Astrocyte (in vitro differentiated cells and primary cell): ENCODE data around the gene RAET1L. TPM values are rescaled to one million over a fixed set of nuclear protein-coding genes. Genes with fewer than 3 reads are reported as not detected.

Source experiments
- DNase-seq: peaks from one replicate; pipeline ENCODE4 v3.0.0-alpha.2; 2010; ENCODE audit warnings: low read depth
- FAIRE-seq: peaks from 2 replicates; lab custom pipeline; 2011; peaks lifted over from hg19 to GRCh38; lab: Jason Lieb, UNC
- H2AFZ ChIP-seq: 2 replicates; pipeline ENCODE4 v1.6.0; 2012; ENCODE audit warnings: low read depth, low read length, inconsistent platforms
- H3K27ac ChIP-seq: 2 replicates; pipeline ENCODE4 v1.5.1; 2011; ENCODE audit warnings: low read depth, low read length, inconsistent platforms
- H3K27me3 ChIP-seq: 2 replicates; pipeline ENCODE4 v1.6.0; 2011; ENCODE audit warnings: low read length, inconsistent platforms; ENCODE audit not compliant: insufficient read depth
- H3K36me3 ChIP-seq: 2 replicates; pipeline ENCODE4 v1.5.1; 2011; ENCODE audit warnings: low read length, inconsistent platforms; ENCODE audit not compliant: insufficient read depth
- H3K4me1 ChIP-seq: 2 replicates; pipeline ENCODE4 v1.5.1; 2011; ENCODE audit warnings: low read length, inconsistent platforms; ENCODE audit not compliant: insufficient read depth
- H3K4me2 ChIP-seq: 2 replicates; pipeline ENCODE4 v1.6.0; 2012; ENCODE audit warnings: low read length, inconsistent platforms
- H3K4me3 ChIP-seq: 2 replicates; pipeline ENCODE4 v1.5.1; 2011; ENCODE audit warnings: low read depth, mild to moderate bottlenecking, low read length, inconsistent platforms; ENCODE audit not compliant: insufficient read depth
- H3K79me2 ChIP-seq: 2 replicates; pipeline ENCODE4 v1.6.0; 2012; ENCODE audit warnings: mild to moderate bottlenecking, low read length, inconsistent platforms; ENCODE audit not compliant: insufficient read depth
- H3K9ac ChIP-seq: 2 replicates; pipeline ENCODE4 v1.6.0; 2012; ENCODE audit warnings: mild to moderate bottlenecking, low read length, inconsistent platforms
- H3K9me3 ChIP-seq: 2 replicates; pipeline ENCODE4 v1.5.1; 2012; ENCODE audit warnings: low read depth, mild to moderate bottlenecking, low read length, inconsistent platforms; ENCODE audit not compliant: insufficient read depth
- H4K20me1 ChIP-seq: 2 replicates; pipeline ENCODE4 v1.6.0; 2012; ENCODE audit warnings: low read length, inconsistent platforms; ENCODE audit not compliant: insufficient read depth
- H3K27ac Mint-ChIP-seq: one replicate; pipeline ENCODE4 v1.8.0; 2021; ENCODE audit warnings: mild to moderate bottlenecking, mixed read lengths; ENCODE audit not compliant: unreplicated experiment
- H3K27me3 Mint-ChIP-seq: one replicate; pipeline ENCODE4 v1.8.0; 2021; ENCODE audit warnings: low read depth, mixed read lengths; ENCODE audit not compliant: unreplicated experiment
- H3K36me3 Mint-ChIP-seq: one replicate; pipeline ENCODE4 v1.8.0; 2021; ENCODE audit warnings: low read depth, mixed read lengths; ENCODE audit not compliant: unreplicated experiment
- H3K4me1 Mint-ChIP-seq: one replicate; pipeline ENCODE4 v1.8.0; 2021; ENCODE audit warnings: low read depth, mixed read lengths; ENCODE audit not compliant: unreplicated experiment
- H3K4me3 Mint-ChIP-seq: one replicate; pipeline ENCODE4 v1.8.0; 2021; ENCODE audit warnings: mild to moderate bottlenecking, moderate library complexity, mixed read lengths; ENCODE audit not compliant: unreplicated experiment
- H3K9me3 Mint-ChIP-seq: one replicate; pipeline ENCODE4 v1.8.0; 2021; ENCODE audit warnings: mild to moderate bottlenecking, mixed read lengths; ENCODE audit not compliant: unreplicated experiment
- CTCF ChIP-seq: IDR thresholded peaks from 2 replicates; pipeline ENCODE4 v1.5.1; 2011; ENCODE audit warnings: low read depth, mild to moderate bottlenecking, inconsistent platforms, low read length, moderate library complexity; ENCODE audit not compliant: insufficient read depth
- EZH2 ChIP-seq: IDR thresholded peaks from 2 replicates; pipeline ENCODE4 v1.6.1; 2012; ENCODE audit warnings: mild to moderate bottlenecking, low read length, inconsistent platforms; ENCODE audit not compliant: insufficient read depth
- total RNA-seq: library from RNA; stranded (reverse); gene quantifications from 2 replicates; pipeline ENCODE4 v1.2.1, GENCODE V29; 2021

The RAET1L gene
- total RNA-seq, 1 donor from 2014 or later, result not detected

GRCh38 chr6:150046943-150047342 lies 21.6 kb upstream of the RAET1L start:
- Mint-ChIP-seq H3K4me3 (no peak overlapping the region), H3K27me3 (peaks cover 50% of the 10 kb centered on the region), H3K9me3 (peaks cover 5% of the 10 kb centered on the region), H3K27ac (no peak overlapping the region), H3K36me3 (peaks cover under 1% of the 10 kb centered on the region), H3K4me1 (peaks cover 5% of the 10 kb centered on the region)
- Histone ChIP-seq H3K27ac (no peak overlapping the region), H3K9ac (no peak overlapping the region), H3K36me3 (no peaks in the 10 kb centered on the region), H3K79me2 (no peaks in the 10 kb centered on the region), H3K9me3 (no peaks in the 10 kb centered on the region), H3K4me1 (no peaks in the 10 kb centered on the region), H3K4me3 (no peak overlapping the region), H3K4me2 (no peak overlapping the region), H4K20me1 (no peaks in the 10 kb centered on the region), H3K27me3 (peaks cover 17% of the 10 kb centered on the region), H2AFZ (no peak overlapping the region)
- no peak for DNase-seq
- no peak for FAIRE-seq
- no peak for TF ChIP-seq CTCF

- no peaks in the 10 kb centered on the region for H3K36me3 ChIP-seq
- no peaks in the 10 kb centered on the region for H3K4me1 ChIP-seq
- TF ChIP-seq CTCF (no peak), EZH2 (no peak)
- H3K36me3 Mint-ChIP-seq, result peaks cover 4% of the 10 kb centered on the region
- no peak overlapping the region for H2AFZ ChIP-seq
- FAIRE-seq (no peak), DNase-seq (no peak)
- no peaks in the 10 kb centered on the region for H4K20me1 ChIP-seq
- H3K9me3 ChIP-seq, result no peaks in the 10 kb centered on the region
- H3K27me3 ChIP-seq, result peaks cover 36% of the 10 kb centered on the region
- no peak overlapping the region for H3K4me2 ChIP-seq
- H3K27me3 Mint-ChIP-seq, result peaks cover 67% of the 10 kb centered on the region
- H3K9me3 Mint-ChIP-seq, result peaks cover 7% of the 10 kb centered on the region
- H3K4me3 ChIP-seq, result no peak overlapping the region
- no peaks in the 10 kb centered on the region for H3K79me2 ChIP-seq
- no peak overlapping the region for H3K9ac ChIP-seq
- H3K4me1 Mint-ChIP-seq, result no peaks in the 10 kb centered on the region
- H3K4me3 Mint-ChIP-seq, result no peak overlapping the region
- no peak overlapping the region for H3K27ac ChIP-seq
- H3K27ac Mint-ChIP-seq, result no peak overlapping the region
These were observed 19.4 kb upstream of the RAET1L start for GRCh38 chr6:150044621-150045145.

- H3K36me3 ChIP-seq, result no peaks in the 10 kb centered on the region
- H3K9me3 ChIP-seq, result no peaks in the 10 kb centered on the region
- H3K27me3 ChIP-seq, result peaks cover 45% of the 10 kb centered on the region
- H2AFZ ChIP-seq, result no peak overlapping the region
- no peaks in the 10 kb centered on the region for H3K4me1 ChIP-seq
- no peak overlapping the region for H3K4me3 Mint-ChIP-seq
- H4K20me1 ChIP-seq, result no peaks in the 10 kb centered on the region
- H3K79me2 ChIP-seq, result no peaks in the 10 kb centered on the region
- no peak overlapping the region for H3K9ac ChIP-seq
- peaks cover 74% of the 10 kb centered on the region for H3K27me3 Mint-ChIP-seq
- H3K4me3 ChIP-seq, result no peak overlapping the region
- DNase-seq, result no peak
- H3K36me3 Mint-ChIP-seq, result peaks cover 4% of the 10 kb centered on the region
- H3K4me2 ChIP-seq, result no peak overlapping the region
- FAIRE-seq, result no peak
- no peak overlapping the region for H3K27ac ChIP-seq
- H3K4me1 Mint-ChIP-seq, result no peaks in the 10 kb centered on the region
- no peak overlapping the region for H3K27ac Mint-ChIP-seq
- no peak for TF ChIP-seq EZH2
- TF ChIP-seq CTCF, result no peak
- H3K9me3 Mint-ChIP-seq, result peaks cover 7% of the 10 kb centered on the region
These were observed 18.4 kb upstream of the RAET1L start for GRCh38 chr6:150043501-150044412.
